ENCODE data around the gene YY1AP1.

- TF ChIP-seq POLR2A (IDR thresholded peaks at IDR 0.05): no peak
- no peak for TF ChIP-seq CTCF (IDR thresholded peaks at IDR 0.05)
Measured at GRCh38 chr1:155651861-155652661, 36.5 kb downstream of the YY1AP1 start.

Data from thyroid gland (tissue), 4 donors.